NB4 (cell line): ENCODE data around the gene PPIB.

ENCODE experiments used
- DNase-seq: peaks from one replicate; pipeline ENCODE4 v3.0.0; 2010; ENCODE audit warnings: low read depth
- H3K4me3 ChIP-seq: one replicate; pipeline ENCODE4 v1.5.1; 2011; ENCODE audit warnings: mild to moderate bottlenecking, low read depth, low read length, moderate library complexity
- CTCF ChIP-seq: IDR thresholded peaks from one replicate; pipeline ENCODE4 v1.5.1; 2012; ENCODE audit warnings: low read depth, low read length
- MAX ChIP-seq: IDR thresholded peaks from 2 replicates; pipeline ENCODE4 v1.6.1; 2011; ENCODE audit warnings: low read depth, low read length
- MYC ChIP-seq: IDR thresholded peaks from 2 replicates; pipeline ENCODE4 v1.6.1; 2011; ENCODE audit warnings: low read depth, low read length
- POLR2A ChIP-seq: IDR thresholded peaks from 2 replicates; pipeline ENCODE4 v1.6.1; 2011; ENCODE audit warnings: mild to moderate bottlenecking; ENCODE audit not compliant: insufficient read length; ENCODE audit errors: extremely low read depth

PPIB gene

DNA sequence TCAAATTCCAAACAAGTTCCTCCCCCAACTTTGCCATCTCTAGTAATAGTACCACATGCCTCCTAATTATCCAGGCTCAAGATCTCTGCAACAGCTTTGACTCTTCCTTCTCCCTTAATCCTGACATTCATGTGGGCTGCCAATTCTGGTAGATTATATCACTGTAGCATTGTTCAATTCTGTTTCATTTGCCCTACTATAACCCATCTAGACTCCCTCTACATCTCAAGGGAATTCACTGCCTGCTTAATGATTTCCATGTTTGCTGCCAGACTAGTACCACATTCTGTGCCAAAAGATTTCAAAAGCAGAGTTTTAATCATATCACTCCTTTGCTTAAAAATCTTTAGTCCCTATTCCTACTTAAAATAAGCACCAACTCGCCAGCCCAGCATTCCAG, 34.6 kb upstream of the PPIB start:
- H3K4me3 ChIP-seq, result no peak overlapping the region
- no peak for DNase-seq
- TF ChIP-seq CTCF (no peak), MAX (no peak), POLR2A (no peak), MYC (no peak)

- no peak overlapping the region for H3K4me3 ChIP-seq
- peak; percentile 14 for DNase-seq
- TF ChIP-seq POLR2A (no peak), MAX (no peak), MYC (no peak), CTCF (no peak)
Observed at GRCh38 chr15:64193971-64194370, 31.1 kb upstream of the PPIB start.

- no peak overlapping the region for H3K4me3 ChIP-seq
- TF ChIP-seq POLR2A (no peak), CTCF (no peak), MAX (no peak), MYC (no peak)
- DNase-seq, result no peak
Observed at GRCh38 chr15:64191971-64192830, 29.4 kb upstream of the PPIB start.

- no peak for DNase-seq
- no peak overlapping the region for H3K4me3 ChIP-seq
- no peak for TF ChIP-seq POLR2A
- TF ChIP-seq MYC, result no peak
- no peak for TF ChIP-seq MAX
- TF ChIP-seq CTCF, result no peak
Observed at GRCh38 chr15:64187396-64188191, 24.8 kb upstream of the PPIB start.

GRCh38 chr15:64185146-64185911, 22.5 kb upstream of the PPIB start:
- no peak overlapping the region for H3K4me3 ChIP-seq
- TF ChIP-seq CTCF, result no peak
- TF ChIP-seq POLR2A, result no peak
- TF ChIP-seq MYC, result no peak

More at GRCh38 chr15:64185146-64185911, 22.5 kb upstream of the PPIB start:
- peak; percentile 67 for DNase-seq
